ENCODE results near the gene GTF2F2. TPM values are rescaled to one million over a fixed set of nuclear protein-coding genes. Genes with fewer than 3 reads are reported as not detected.
"Not testable (repeated sequence)": the region's sequence is repeated elsewhere in the genome, so short reads cannot be mapped to it uniquely, and the experiment has no call there.

The GTF2F2 gene
- total and polyA plus RNA-seq, 3 donors from 2014 or later = 19.0 to 29.9 (median 28.1) TPM

- intact Hi-C loops (cut with DNase I; ENCODE audit: low total_unique reads) = no loop called here
- Histone ChIP-seq H3K4me3 (no peak overlapping the region), H3K27me3 (no peaks in the 10 kb centered on the region), H3K27ac (no peak overlapping the region), H3K36me3 (ENCODE audit: low read depth, missing control alignments) (no peaks in the 10 kb centered on the region), H3K4me1 (no peaks in the 10 kb centered on the region), H3K9me3 (no peaks in the 10 kb centered on the region)
- no peak for DNase-seq
- TF ChIP-seq CTCF (IDR thresholded peaks at IDR 0.05) (no peak), POLR2A (IDR thresholded peaks at IDR 0.05) (no peak)
- 78 to 79% methylated on average over 7 of the region's 7 CpGs for WGBS, 2 donors
These were observed 177.3 kb downstream of the GTF2F2 start for GRCh38 chr13:45297456-45298205.

- Histone ChIP-seq H3K9me3 (no peaks in the 10 kb centered on the region), H3K27me3 (no peaks in the 10 kb centered on the region), H3K4me3 (no peak overlapping the region), H3K4me1 (no peaks in the 10 kb centered on the region), H3K36me3 (ENCODE audit: low read depth, missing control alignments) (no peaks in the 10 kb centered on the region), H3K27ac (no peak overlapping the region)
- WGBS, 2 donors = 82 to 87% methylated on average over 2 of the region's 2 CpGs
- no peak for DNase-seq
- intact Hi-C loops (cut with DNase I; ENCODE audit: low total_unique reads) = no loop called here
- TF ChIP-seq POLR2A (IDR thresholded peaks at IDR 0.05) = no peak
- no peak for TF ChIP-seq CTCF (IDR thresholded peaks at IDR 0.05)
These were observed 177.8 kb downstream of the GTF2F2 start for GRCh38 chr13:45298206-45298505.

DNA sequence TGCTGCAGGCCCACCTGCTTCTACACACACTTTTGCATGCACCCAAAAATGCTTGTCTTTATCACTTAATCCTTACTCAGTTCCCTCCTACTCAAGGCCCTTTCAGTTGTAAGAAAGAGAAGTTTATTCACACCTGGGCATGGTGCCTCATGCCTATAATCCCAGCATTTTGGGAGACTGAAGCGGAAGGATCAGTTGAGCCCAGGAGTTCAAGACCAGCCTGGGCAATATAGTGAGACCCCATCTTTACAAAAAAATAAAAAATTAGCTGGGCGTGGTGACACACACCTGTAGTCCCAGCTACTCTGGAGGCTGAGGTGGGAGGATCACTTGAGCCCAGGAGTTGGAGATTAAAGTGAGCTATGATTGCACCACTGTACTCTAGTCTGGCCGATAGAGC lies 178.2 kb downstream of the GTF2F2 start:
- H3K27me3 ChIP-seq; H3K4me1 ChIP-seq; H3K36me3 ChIP-seq (ENCODE audit: low read depth, missing control alignments); DNase-seq; H3K4me3 ChIP-seq; H3K27ac ChIP-seq; intact Hi-C loops (cut with DNase I; ENCODE audit: low total_unique reads); H3K9me3 ChIP-seq: not testable (repeated sequence)
- 88 to 93% methylated on average over 3 of the region's 3 CpGs for WGBS, 2 donors

DNA sequence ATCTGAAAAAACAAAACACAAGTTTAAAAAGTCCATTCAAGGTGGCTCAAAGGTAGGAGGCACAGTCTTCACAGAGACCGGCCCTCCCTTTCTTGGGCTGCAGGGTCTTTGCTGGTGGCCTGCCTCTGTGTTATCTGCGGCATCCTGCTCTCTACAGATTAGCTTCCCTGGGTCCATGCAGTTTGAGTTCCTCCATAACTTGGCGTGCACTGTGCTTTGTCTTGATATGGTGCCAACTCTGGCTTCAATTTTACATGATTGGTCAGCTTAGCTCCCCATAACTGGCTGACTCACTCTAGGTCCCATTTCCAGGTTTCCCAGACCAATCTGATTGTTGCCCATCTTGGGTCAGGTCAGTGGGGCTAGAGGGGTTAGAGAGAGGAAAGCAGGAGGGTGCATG lies 178.9 kb downstream of the GTF2F2 start:
- H3K9me3 ChIP-seq = no peaks in the 10 kb centered on the region
- no peak for DNase-seq
- intact Hi-C loops (cut with DNase I; ENCODE audit: low total_unique reads) = no loop called here
- no peaks in the 10 kb centered on the region for H3K4me1 ChIP-seq
- TF ChIP-seq CTCF (IDR thresholded peaks at IDR 0.05) (no peak), POLR2A (IDR thresholded peaks at IDR 0.05) (no peak)
- H3K36me3 ChIP-seq (ENCODE audit: low read depth, missing control alignments) = no peaks in the 10 kb centered on the region
- WGBS, 2 donors = 45 to 61% methylated on average over 3 of the region's 3 CpGs
- no peaks in the 10 kb centered on the region for H3K27me3 ChIP-seq
- no peak overlapping the region for H3K27ac ChIP-seq
- no peak overlapping the region for H3K4me3 ChIP-seq

DNA sequence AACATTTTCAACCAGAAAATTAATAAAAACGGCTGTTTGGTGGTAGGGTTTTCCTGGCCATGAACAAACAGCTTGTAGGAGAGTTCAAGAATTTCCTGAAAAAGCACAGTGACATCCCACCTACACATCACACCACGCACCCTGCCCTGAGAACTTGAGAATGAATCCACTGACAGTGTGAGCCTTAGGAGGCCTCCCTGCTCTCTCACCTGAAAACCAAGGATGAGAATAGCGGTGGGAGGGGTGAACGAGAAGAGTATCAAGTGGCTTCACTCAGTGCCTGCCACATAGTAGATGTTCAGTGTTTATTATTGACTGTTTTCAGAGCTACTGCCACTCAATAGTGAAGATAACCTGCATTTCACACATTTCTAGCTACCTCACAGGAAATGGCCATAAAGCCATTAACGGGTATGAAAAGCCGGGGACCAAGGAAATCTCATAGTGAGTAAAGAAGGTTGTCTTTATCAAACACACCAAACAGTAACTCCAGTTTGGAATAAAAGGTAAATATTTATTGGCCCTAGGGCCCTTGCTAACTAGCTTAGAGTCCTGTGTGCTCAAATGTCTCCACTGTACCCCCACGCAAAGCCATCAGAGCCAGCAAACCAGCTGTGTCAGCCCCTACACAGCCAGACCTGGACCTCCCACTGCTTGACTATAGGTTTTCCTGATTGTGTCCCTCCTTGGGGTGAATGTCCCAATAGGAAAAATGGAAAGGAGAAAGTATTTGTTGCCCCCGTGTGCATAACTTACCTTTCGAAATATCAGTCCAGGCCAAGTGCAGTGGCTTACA lies 180.1 kb downstream of the GTF2F2 start:
- Histone ChIP-seq H3K4me3 (no peak overlapping the region), H3K36me3 (ENCODE audit: low read depth, missing control alignments) (no peaks in the 10 kb centered on the region), H3K4me1 (no peaks in the 10 kb centered on the region), H3K27ac (no peak overlapping the region), H3K27me3 (no peaks in the 10 kb centered on the region), H3K9me3 (no peaks in the 10 kb centered on the region)
- TF ChIP-seq POLR2A (IDR thresholded peaks at IDR 0.05) (no peak), CTCF (IDR thresholded peaks at IDR 0.05) (no peak)
- WGBS, 2 donors = 72 to 77% methylated on average over 9 of the region's 9 CpGs
- no peak for DNase-seq
- intact Hi-C loops (cut with DNase I; ENCODE audit: low total_unique reads) = loop anchor here (10.0 kb wide), 1 partner anchor 256 kb away; no protein-coding TSS in a partner anchor

Data from testis (tissue), 3 donors.